ENCODE results near the gene GAPDHS. TPM values are rescaled to one million over a fixed set of nuclear protein-coding genes. Genes with fewer than 3 reads are reported as not detected.

GAPDHS gene
- total and polyA plus RNA-seq, 2 of the 13 experiments (the other 11 are each of a cell fraction or from before 2014, with no cell fraction given) = not detected

DNA sequence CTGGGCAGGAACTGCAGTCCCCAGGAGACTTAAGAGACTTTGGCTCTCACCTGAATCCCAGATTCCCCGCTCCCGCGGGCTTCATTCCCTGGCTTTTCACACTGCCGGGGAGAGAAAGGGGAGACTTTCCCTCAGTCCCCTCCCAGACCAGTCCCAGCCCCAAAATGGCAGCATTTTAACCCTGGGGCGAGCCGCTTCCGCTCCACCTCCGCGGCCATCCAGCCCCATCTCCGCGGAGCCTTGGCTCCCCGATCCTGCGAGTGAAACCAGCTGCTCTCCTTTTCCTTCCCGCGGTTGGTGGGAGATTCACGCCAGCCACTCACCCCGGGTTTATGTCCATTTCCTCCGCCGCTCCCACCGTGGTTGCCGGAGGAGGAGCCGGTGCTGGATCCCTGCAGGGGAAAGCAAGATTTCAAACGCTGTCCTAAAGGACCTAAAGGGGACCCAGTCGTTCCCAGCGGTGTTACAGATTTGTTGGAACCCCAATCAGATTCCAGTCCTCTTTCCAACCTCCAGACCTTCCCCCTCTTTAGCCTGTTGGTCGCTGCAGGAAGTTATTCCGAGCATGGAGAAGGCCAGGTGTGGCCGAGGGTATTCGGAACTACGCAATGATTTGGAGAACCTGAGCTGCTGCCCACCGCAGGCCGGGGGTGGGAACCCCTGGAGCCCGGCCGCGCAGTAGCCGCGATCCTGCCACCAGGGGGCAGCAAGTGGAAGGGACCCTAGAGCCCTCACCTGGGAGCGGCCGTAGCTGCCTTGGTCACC, 23.2 kb upstream of the GAPDHS start (continued):
- TF ChIP-seq, protein P1, sequence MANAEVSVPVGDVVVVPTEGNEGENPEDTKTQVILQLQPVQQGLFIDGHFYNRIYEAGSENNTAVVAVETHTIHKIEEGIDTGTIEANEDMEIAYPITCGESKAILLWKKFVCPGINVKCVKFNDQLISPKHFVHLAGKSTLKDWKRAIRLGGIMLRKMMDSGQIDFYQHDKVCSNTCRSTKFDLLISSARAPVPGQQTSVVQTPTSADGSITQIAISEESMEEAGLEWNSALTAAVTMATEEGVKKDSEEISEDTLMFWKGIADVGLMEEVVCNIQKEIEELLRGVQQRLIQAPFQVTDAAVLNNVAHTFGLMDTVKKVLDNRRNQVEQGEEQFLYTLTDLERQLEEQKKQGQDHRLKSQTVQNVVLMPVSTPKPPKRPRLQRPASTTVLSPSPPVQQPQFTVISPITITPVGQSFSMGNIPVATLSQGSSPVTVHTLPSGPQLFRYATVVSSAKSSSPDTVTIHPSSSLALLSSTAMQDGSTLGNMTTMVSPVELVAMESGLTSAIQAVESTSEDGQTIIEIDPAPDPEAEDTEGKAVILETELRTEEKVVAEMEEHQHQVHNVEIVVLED (CRISPR knock-in tag; IDR thresholded peaks at IDR 0.05; ENCODE audit: borderline replicate concordance) = 0 out of 2 replicates have a peak, but pooled peaks have one; percentile 13
- TF ChIP-seq SOX6 (IDR thresholded peaks at IDR 0.05) (no peak), SOX6 (CRISPR knock-in tag; IDR thresholded peaks at IDR 0.05) (peak; percentile 43; the same call in 1 of the 2 replicates), TOE1 (CRISPR knock-in tag; IDR thresholded peaks at IDR 0.05) (no peak), ZNF333 (CRISPR knock-in tag; IDR thresholded peaks at IDR 0.05; ENCODE audit: borderline replicate concordance) (0 out of 2 replicates have a peak, but pooled peaks have one; percentile 74), SP140L (CRISPR knock-in tag; IDR thresholded peaks at IDR 0.05; ENCODE audit: borderline replicate concordance) (0 out of 2 replicates have a peak, but pooled peaks have one; percentile 27), ZNF660 (CRISPR knock-in tag; IDR thresholded peaks at IDR 0.05; ENCODE audit: borderline replicate concordance, low read depth) (no peak), ZNF672 (CRISPR knock-in tag; IDR thresholded peaks at IDR 0.05) (no peak), ZNF484 (CRISPR knock-in tag; IDR thresholded peaks at IDR 0.05; ENCODE audit: borderline replicate concordance, low read depth) (0 out of 2 replicates have a peak, but pooled peaks have one; percentile 34), ZNF225 (CRISPR knock-in tag; IDR thresholded peaks at IDR 0.05) (peak; percentile 57; the same call in 1 of the 2 replicates), GFI1 (CRISPR knock-in tag; IDR thresholded peaks at IDR 0.05; ENCODE audit: borderline replicate concordance) (no peak; the same call in 1 of the 2 replicates), STAG1 (CRISPR knock-in tag; IDR thresholded peaks at IDR 0.05) (peak; percentile 73), TGIF2 (CRISPR knock-in tag; IDR thresholded peaks at IDR 0.05) (peak; percentile 58; the same call in 1 of the 2 replicates), ZNF616 (CRISPR knock-in tag; IDR thresholded peaks at IDR 0.05; ENCODE audit: low read depth) (0 out of 2 replicates have a peak, but pooled peaks have one; percentile 12), CBX5 (CRISPR knock-in tag; IDR thresholded peaks at IDR 0.05; ENCODE audit: borderline replicate concordance) (peak; percentile 66; the same call in 1 of the 2 replicates), XRCC5 (optimal IDR thresholded peaks at IDR 0.05; ENCODE audit: low read length) (peak; percentile 87), SAP130 (CRISPR knock-in tag; IDR thresholded peaks at IDR 0.05; ENCODE audit: low read depth) (peak; percentile 73), BORCS8-MEF2B (CRISPR knock-in tag; IDR thresholded peaks at IDR 0.05) (peak; percentile 63; the same call in 1 of the 2 replicates), ZNF331 (CRISPR knock-in tag; IDR thresholded peaks at IDR 0.05) (peak; percentile 66), ZBTB8A (CRISPR knock-in tag; IDR thresholded peaks at IDR 0.05; ENCODE audit: borderline replicate concordance, low read depth) (peak; percentile 29; the same call in 1 of the 2 replicates), MED8 (CRISPR knock-in tag; IDR thresholded peaks at IDR 0.05; ENCODE audit: insufficient replicate concordance) (peak; percentile 52), NBN (conservative IDR thresholded peaks at IDR 0.05) (no peak), ZNF343 (CRISPR knock-in tag; IDR thresholded peaks at IDR 0.05) (0 out of 2 replicates have a peak, but pooled peaks have one; percentile 54), SIN3B (IDR thresholded peaks at IDR 0.05; ENCODE audit: low read length) (no peak)
- TF ChIP-seq, protein P2, sequence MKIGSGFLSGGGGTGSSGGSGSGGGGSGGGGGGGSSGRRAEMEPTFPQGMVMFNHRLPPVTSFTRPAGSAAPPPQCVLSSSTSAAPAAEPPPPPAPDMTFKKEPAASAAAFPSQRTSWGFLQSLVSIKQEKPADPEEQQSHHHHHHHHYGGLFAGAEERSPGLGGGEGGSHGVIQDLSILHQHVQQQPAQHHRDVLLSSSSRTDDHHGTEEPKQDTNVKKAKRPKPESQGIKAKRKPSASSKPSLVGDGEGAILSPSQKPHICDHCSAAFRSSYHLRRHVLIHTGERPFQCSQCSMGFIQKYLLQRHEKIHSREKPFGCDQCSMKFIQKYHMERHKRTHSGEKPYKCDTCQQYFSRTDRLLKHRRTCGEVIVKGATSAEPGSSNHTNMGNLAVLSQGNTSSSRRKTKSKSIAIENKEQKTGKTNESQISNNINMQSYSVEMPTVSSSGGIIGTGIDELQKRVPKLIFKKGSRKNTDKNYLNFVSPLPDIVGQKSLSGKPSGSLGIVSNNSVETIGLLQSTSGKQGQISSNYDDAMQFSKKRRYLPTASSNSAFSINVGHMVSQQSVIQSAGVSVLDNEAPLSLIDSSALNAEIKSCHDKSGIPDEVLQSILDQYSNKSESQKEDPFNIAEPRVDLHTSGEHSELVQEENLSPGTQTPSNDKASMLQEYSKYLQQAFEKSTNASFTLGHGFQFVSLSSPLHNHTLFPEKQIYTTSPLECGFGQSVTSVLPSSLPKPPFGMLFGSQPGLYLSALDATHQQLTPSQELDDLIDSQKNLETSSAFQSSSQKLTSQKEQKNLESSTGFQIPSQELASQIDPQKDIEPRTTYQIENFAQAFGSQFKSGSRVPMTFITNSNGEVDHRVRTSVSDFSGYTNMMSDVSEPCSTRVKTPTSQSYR (CRISPR knock-in tag; IDR thresholded peaks at IDR 0.05; ENCODE audit: borderline replicate concordance) = 0 out of 2 replicates have a peak, but pooled peaks have one; percentile 33
